Measurements from ENCODE around the gene SLCO1B3. TPM values are rescaled to one million over a fixed set of nuclear protein-coding genes. Genes with fewer than 3 reads are reported as not detected.

The SLCO1B3 gene
- total and polyA plus RNA-seq, 2 of the 8 experiments (the other 6 are each of a cell fraction or from before 2014, with no cell fraction given) = not detected

GRCh38 chr12:20822415-20822814 lies 11.9 kb downstream of the SLCO1B3 start (continued):
- TF ChIP-seq E2F6 (IDR thresholded peaks at IDR 0.05) (no peak), CREB1 (IDR thresholded peaks at IDR 0.05) (no peak), RAD21 (IDR thresholded peaks at IDR 0.05 in 1 of 2, conservative IDR thresholded peaks at IDR 0.05 in 1 of 2; ENCODE audit: low read depth in 2 of 2, low read length in 2 of 2) (no peak), USF2 (IDR thresholded peaks at IDR 0.05; ENCODE audit: low read length) (no peak), BACH1 (IDR thresholded peaks at IDR 0.05; ENCODE audit: low read length) (no peak), HDAC6 (IDR thresholded peaks at IDR 0.05; ENCODE audit: low read depth, low read length) (no peak)

All from H1 (cell line).